ENCODE measurements around the gene MUC22.

- TF ChIP-seq ASH2L (IDR thresholded peaks at IDR 0.05; ENCODE audit: borderline replicate concordance, low read depth) (no peak), POLR2A (IDR thresholded peaks at IDR 0.05; ENCODE audit: low read depth, low read length) (no peak), CTCF (IDR thresholded peaks at IDR 0.05 in 2 of 3, conservative IDR thresholded peaks at IDR 0.05 in 1 of 3; ENCODE audit: control insufficient read depth in 2 of 3, extremely low read depth in 1 of 3, insufficient read depth in 1 of 3, low read depth in 3 of 3, low read length in 3 of 3) (no peak), PRDM15 (CRISPR knock-in tag; IDR thresholded peaks at IDR 0.05) (no peak), HCFC1 (IDR thresholded peaks at IDR 0.05; ENCODE audit: low read length) (no peak), CEBPB (IDR thresholded peaks at IDR 0.05; ENCODE audit: borderline replicate concordance in 1 of 2, low read depth in 2 of 2, low read length in 2 of 2) (no peak), SUPT20H (IDR thresholded peaks at IDR 0.05; ENCODE audit: borderline replicate concordance, control insufficient read depth, low read depth, low read length) (no peak), RCOR1 (conservative IDR thresholded peaks at IDR 0.05; ENCODE audit: low read depth, low read length) (no peak)
Measured at GRCh38 chr6:30964075-30964474, 46.2 kb upstream of the MUC22 start.

All from GM12878 (cell line).